Melanocyte of skin (primary cell): ENCODE results near the gene GJB6. TPM values are rescaled to one million over a fixed set of nuclear protein-coding genes. Genes with fewer than 3 reads are reported as not detected.

ENCODE experiments used
- total RNA-seq, 2 donors: library from RNA; depleted of rRNA; stranded (reverse); fragments of >200 nt; gene quantifications; 2 replicates each; pipeline ENCODE4 v1.2.3, GENCODE V29; 2012

Gene GJB6
- total RNA-seq, result not detected

DNA sequence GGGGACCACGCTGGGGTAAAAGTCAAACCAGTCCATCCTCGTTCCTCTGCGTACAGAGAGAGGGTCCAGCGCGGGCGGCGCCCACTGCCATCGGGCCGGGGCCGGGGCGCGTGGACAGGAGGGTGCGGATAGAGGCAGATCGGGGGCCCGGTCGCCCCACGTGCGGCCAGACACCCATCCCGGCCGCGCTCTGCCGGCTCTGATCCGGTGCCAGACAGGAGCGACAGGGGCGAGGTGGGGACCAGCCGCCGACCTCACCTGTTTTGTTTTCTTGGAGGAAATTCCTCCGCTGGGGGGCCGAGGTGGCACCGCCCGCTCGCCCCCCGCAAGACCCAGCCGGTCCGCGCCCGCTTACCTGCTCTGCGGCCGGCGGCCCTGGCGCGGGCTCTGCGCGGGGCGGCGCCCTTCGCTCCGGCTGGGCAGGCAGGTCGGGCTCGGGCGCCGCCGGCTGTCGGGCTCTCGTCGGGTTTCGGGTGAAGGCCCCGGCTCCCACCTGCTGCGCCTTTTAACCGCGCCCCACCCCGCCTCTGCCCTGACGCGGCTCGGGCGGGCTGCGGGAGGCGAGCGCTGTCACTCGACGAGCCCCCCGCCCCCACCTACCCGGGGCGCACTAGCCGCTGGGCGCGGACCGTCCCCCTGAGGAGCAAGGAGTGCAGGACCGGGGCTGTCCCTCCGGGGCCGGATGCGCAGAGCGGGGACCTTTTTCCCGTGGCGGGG, at the start of gene GJB6:
Gene GJB6, minus strand, starts transcription at position 481 of the 717 bp plus-strand sequence. CDS start 8,839 bp downstream, outside the sequence.

DNA sequence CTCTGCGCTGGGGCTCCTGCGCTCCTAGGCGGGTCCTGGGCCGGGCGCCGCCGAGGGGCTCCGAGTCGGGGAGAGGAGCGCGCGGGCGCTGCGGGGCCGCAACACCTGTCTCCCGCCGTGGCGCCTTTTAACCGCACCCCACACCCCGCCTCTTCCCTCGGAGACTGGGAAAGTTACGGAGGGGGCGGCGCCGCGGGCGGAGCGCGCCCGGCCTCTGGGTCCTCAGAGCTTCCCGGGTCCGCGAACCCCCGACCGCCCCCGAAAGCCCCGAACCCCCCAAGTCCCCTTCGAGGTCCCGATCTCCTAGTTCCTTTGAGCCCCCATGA, 39.3 kb downstream of the GJB6 start, which contains the start of gene GJB2:
Gene GJB2, minus strand, starts transcription at position 103 of the 326 bp plus-strand sequence. CDS start 3,357 bp downstream, outside the sequence.

Other genes with a start within 250 kb of the GJB6 start
- 1 to 10 TPM; 2.8 to 9.0 TPM for gene GJA3, start 71.3 kb downstream of the GJB6 start, total RNA-seq
- gene GJB2, start 39.4 kb downstream of the GJB6 start, total RNA-seq, result under 1 TPM; 0.33 to 0.34 TPM